GM19455 (cell line): ENCODE data around the gene IGFN1.
"Not testable (repeated sequence)": the region's sequence is repeated elsewhere in the genome, so short reads cannot be mapped to it uniquely, and the experiment has no call there.

Source experiments
- ATAC-seq: cut with Tn5 transposase; IDR thresholded peaks from one replicate; pipeline ENCODE4 v1.9.1; 2021; ENCODE audit not compliant: unreplicated experiment

The IGFN1 gene

DNA sequence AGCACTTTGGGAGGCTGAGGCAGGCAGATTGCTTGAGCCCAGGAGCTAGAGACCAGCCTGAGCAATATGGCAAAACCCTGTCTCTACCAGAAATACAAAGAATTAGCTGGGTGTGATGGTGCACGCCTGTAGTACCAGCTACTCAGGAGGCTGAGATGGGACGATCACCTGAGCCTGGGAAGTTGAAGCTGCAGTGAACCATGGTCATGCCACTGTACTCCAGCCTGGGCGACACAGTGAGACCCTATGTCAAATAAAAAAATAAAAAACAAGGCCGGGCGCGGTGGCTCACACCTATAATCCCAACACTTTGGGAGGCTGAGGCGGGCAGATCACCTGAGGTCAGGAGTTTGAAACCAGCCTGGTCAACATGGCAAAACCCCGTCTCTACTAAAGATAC, 27.6 kb upstream of the IGFN1 start:
- not testable (repeated sequence) for ATAC-seq

DNA sequence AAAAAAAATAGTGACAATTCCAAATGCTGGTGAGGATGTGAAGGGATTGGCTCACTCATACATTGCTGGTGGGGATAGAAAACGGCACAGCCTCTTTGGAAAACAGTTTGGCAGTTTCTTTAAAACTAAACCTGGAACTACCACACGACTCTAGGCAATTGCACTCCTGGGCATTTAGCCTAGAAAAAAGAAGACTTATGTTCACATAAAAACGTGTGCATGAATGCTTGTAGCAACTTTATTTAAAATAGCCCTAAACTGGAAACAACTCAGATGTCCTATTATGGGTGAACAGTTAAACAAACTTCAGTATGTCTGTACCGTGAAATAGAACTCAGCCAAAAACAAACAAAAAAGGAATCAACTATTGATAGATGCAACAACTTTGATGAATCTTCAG, 26.9 kb upstream of the IGFN1 start:
- ATAC-seq = no peak

DNA sequence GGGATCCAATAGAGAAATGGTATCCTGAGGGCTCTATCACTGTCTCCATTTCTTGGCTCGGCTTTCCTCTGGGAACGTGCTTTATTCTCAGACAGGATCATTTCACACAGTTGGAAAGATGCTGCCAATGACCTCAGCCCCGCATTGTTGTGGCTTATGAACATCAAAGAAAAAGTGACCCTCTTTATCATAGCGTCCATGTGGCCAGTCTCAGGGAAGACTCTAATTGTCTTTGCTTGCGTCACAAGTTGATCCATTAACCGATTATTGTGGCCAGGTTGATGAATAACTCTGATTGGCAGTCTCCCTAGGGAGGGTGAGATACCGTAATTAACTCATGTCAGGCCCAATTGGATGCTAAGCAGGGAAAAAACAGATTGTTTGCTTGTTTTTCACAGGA, 26.0 kb upstream of the IGFN1 start:
- no peak for ATAC-seq

DNA sequence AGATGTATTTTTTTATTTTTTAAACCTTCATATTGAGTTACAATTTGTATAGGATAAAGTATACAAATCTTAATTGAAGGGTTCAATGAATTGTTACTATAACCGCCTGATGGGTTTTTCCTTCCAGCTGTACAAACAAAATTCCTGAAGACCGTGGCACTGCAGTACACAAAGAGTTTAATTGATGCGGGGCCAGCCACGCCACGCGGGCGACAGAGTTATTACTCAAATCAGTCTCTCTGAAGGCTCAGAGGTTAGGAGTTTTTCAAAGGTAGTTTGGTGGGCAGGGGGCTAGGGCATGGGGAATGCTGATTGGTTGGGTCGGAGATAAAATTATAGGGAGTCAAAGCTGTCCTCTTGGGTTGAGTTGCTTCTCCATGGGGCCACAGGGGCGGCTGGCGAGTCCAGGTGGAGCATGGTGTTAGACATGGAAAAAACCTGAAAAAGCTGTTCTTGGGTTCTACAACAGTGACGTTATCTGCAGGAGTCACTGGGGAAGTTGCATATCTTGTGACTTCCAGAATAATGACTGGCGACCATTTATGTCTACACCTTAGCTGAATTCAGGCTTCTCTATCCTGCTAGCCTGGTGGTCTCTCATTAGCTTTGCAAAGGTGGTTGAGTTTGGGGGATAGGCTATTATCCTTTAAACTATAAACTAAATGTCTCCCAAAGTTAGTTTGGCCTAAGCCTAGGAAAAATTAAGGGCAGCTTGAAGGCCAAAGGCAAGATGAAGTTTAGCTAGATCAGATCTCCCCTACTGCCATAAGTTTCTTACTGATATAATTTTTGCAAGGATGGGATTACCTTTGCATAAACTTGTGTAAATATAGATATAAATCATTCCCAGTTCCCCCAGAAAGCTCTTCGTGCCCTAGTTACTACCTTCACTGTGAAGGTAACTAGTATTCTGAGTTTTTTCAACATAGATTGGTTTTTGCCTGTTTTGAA, 23.3 kb upstream of the IGFN1 start:
- no peak for ATAC-seq

DNA sequence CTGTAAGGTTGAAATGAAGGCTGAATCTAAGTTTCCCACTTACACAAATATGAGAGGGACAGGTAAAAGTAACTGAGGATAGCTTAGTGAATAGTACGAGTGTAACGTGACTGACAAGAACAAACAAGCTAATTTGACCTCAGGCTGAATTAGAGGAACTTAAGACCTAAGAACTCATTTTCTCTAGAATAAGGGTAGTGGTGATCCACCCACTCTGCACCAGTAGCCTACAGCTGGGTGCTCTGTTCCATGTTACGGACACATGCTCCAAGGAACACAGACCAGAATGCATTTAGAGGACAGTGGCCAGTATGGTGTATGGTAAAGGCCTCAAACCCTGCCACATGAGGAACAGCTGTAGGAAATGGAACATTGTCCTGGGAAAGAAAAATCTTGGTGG, 21.4 kb upstream of the IGFN1 start:
- no peak for ATAC-seq

DNA sequence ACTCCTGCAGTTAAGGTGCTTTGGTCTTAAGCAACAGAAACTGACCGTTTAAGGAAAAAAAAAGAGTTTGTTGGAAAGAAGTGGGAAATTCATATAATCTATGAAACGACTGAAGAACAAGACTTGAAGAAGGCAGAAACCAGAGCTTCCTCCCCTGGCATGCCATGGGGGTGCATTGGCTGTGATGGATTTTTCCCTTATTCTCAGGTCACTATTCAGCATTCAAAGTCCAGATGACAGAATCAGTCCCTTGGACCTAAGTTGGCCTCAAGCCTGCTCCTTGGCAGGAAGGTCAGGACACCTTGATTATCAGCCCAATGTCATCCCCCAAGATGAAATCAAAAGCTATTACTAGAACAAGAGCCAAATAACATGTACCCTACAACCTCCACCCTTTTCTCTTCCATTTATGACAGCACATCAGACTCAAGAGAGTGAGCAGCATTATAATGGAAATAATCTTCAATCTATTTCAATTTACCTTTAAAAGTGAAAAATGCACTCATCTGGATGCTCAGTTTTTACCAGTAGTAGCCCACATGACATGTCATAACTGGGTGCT, 20.6 kb upstream of the IGFN1 start:
- ATAC-seq = no peak

DNA sequence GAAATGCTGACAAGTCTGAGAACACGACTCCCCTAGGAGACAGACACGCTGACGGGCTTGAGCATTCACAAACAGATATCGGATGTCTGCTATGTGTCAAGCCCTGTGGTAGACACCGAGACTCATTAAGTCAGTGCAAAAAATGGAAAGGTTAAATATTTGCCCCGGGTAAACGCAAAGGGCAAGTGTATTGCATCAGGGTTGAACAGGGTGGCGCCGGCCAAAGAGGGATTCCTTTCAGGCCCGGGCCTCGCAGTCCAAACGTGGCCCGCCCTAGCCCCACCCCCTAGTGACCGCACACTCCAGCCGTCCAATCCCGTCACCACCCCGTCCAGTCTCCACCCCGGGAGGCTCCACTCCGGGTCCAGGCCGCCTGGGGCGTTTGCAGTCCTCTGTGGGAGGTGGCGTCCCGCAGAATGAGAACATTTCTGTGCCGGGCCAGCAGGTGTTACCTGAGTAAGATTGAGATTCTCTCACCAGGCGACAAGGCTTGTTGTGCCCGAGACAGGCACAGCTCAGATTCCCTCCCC, 20.0 kb upstream of the IGFN1 start:
- peak; percentile 97 for ATAC-seq

DNA sequence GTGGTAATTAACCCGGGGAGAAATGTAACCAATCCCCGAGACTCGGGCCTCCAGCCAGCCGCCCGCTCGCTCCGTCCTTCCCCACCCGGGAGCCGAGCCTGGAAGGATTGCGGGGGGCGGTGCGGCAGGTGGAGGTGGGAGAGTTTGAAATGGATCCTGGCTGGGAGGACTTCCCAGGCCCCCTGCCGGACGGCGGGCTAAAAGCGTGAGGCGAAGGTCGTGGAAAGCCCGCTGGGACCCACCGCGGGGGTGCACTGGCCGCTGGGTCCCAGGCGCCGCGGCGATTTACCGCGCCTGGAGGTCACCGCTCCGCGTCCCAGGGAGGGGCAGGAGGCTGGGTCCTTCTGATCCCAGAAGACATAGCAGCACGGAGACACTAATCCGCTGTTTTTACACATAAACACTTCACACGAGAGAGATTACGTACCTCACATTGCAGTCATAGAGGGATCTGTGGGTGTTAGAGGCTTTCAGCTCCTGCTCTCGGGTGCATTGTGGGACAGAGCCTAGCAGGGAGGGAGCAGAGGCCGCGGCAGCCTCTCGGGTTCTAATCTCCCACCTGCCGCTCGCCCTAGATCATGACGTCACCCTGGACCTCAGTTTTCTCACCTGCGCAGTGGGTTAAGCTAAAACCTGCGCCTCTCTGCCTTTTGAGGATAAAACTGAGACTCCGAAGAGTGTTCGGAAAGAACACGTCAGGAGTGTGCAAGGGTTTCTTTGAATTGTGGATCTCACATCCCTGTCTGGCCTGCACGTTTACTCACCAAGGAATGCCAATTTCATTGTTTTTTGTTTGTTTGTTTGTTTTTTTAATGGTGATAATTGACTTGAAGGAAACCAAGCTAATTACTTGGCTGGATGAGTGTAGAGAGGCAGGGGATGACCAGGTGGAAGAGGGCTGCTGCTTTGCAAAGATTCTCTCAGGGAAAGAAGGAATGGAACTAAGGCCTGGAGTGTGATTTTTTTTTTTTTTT, 19.3 kb upstream of the IGFN1 start:
- ATAC-seq = peak; percentile 37

DNA sequence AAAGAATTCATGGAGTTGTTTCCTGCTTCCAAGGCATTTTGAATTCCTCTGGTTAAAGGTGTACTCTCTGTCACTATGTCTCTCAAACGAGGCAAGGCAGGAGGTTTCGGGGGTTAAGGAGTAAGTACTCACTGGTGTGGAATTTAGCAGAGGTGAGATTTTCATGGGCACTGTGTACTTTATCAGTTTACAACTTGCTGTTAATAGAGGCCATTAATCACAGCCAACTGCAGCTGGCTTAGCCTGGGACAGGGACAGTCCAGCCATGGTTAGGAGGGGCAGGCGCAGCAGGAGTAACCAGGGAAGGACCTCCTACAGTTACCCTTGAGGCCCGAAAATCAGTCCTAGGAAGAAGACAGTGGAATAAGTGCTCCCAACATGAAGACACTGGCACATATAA, 18.3 kb upstream of the IGFN1 start:
- no peak for ATAC-seq

DNA sequence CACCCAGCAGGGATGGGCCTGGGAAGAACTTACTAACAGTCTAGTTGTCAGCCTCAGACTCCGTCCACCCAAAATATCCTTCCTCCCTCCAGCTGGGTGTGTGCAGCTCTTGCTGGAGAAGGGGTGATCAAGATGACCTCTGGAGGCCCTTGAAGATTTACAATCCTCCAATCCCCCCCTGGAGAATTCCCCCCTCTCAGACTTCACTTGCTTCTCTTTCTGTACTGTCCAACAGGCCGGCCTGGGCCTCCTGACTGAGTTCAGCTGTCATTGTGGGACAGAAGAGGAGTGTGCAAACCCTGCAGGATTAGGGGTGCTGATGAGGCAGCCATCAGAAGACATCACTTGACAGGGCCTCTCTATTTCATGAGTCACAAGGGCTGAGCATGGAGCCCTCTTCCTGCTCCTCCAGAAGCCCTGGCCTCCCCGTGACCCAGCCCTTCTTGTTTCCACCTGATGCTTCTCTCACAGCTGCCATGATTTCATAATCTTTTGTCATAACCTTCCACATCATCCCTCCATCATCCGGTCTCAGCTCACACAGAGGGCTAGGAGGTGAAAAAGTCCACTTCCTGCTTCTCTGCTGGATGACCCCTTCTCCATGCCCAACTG, 17.5 kb upstream of the IGFN1 start:
- ATAC-seq = no peak

DNA sequence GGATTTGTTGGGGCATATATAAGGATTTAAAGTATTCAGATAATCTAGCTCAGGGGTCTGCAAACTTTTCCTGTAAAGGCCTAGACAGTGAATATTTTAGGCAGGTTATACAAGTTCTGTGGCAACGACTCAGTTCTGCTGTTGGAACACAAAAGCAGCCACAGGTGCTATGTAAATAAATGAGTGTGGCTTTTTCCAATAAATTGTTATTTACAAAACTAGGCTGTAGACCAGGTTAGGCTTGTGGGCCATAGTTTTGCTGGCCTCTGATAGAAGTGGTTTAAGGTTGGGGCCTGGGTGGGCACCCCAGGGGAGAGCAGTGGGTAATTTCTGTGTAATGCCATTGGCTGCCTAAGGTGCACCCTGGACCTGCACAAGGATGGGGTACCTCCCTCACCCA, 16.9 kb upstream of the IGFN1 start:
- no peak for ATAC-seq

DNA sequence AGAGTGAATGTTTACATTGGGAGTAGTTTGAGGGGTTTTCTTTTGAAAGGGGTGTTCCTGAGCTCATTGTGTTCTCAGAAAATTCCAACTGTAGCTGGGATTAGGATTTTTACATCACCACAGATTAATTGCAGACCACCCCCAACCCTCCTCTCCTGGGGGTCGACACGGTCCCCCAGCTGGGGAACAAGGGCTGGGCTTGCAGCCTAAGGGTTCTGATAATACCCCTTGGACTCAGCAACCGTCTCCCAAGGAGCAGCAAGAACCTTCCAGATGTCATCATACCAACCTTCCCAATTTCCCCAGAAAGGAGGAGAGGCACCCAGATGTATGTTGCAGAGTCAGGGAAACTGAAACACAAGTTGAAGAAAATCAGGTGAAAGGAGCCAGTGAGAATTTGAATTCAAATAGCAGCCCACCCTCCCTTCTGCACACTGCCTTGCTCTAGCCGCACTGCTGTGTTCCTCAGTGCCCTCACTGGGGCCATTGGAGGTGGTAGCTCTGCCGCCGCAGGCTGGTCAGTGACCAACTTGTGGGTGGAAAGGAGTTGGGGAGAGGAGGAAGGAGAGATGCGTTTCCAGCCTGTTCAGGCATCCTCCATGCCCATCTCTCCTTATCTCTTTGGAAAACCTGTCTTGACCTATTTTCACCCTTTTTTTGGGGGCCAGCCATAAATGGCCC, 14.7 kb upstream of the IGFN1 start:
- no peak for ATAC-seq

DNA sequence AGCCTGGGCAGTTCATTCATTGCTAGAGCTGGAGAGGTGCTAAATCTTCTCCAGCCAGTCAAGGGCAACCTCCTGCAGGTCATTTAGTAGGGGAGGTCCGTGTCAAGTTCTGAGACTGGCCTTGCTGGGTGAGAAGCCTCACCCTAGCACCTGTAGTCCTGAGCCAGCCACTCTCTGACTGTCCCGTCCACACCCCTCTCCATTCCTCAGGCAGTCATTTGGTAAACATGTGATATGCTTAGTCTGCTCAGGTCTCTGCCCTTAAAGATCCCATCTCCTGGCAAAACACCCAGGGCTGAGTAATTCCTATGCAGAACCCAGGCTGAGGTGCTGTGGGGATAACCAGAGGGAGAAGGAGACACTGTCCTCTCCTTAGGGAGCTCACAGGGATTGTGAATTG, 13.7 kb upstream of the IGFN1 start:
- no peak for ATAC-seq

DNA sequence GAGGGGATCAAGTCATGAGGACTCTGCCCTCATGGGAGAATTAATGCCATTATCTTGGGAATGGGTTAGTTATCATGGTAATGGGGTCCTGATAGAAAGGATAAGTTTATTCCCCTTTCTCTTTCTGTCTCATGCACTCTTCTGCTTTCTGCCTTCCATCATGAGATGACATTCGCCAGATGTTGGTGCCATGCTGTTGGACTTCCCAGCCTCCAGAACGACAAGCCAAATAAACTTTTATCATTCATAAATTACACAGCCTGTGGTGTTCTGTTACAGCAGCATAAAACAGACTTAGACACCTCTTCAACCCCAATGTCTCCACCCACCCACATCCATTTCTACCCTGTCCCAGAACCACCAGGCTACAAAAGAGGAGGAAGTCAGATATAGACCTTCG, 11.9 kb upstream of the IGFN1 start:
- ATAC-seq = no peak

DNA sequence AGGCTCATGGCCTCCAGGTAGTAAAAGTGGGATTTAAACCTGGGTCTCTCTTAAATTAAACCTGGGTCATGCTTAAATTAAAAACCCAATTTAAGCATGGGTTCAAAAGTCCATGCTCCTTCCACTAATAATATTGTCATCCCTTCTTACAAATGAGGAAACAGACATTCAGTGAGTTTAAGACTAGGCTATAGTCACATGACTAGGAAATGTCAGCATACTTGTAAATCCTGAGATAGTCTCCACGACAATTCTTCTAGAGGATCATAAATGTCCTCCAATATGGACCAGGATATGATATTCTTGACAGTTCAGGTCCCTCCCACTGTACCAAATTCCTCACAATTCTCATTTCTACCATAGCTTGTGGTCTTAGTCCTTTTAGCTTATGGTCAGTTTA, 10.5 kb upstream of the IGFN1 start:
- no peak for ATAC-seq

DNA sequence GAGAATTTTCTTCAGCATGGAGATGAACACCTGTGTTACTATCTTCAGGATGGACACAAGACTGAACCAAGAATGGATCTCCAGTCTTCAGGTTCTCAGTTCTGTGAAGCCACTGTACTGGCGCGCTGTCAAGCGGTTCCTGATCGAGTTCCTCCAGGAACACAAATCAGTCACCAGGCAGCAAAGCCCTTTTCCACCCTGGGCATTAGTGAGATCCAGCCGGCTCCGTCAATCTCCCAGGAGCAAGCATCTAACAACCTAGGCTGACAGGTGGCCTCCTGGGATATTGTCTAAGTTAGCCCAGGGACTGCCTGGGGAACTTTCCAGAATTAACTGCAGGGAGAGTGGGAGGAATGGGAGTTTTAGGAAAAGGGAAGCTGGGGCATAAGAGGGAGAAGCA, 9.7 kb upstream of the IGFN1 start:
- no peak for ATAC-seq

DNA sequence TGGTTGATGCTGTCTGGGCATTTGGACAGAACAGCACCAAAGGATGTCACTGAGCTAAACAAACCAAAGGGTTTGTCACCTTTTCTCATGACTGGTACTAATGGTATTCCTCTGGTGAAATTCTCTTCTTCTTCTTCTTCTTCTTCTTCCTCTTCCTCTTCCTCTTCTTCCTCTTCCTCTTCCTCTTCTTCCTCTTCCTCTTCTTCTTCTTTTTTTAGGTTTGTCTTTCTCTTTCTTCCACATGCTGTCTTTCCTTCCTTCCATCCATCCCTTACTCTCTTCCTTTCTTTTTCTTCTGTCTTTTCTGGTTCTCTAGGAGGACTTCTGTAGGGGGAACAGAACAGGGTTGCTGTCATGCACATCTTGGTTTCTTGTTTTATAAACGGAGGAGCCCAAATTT, 9.3 kb upstream of the IGFN1 start:
- no peak for ATAC-seq

DNA sequence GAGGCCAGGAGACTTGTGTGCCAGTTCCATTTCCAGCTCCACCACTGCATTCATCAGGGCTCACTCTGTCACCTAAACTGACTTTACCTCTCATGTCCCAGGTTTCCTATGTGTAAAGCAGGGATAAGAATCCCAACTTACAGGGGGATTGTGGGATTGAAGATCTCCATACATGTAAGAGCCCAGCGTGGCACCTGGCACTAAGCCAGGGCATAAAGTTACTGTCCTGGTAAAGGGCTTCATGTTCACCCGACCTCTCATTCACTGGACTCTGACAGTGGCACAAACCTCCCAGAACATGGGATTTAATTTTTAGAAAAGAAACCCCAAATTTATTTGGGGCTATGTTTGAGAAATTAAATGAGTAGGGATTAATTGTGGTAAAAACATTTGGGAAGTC, 8.9 kb upstream of the IGFN1 start:
- no peak for ATAC-seq

DNA sequence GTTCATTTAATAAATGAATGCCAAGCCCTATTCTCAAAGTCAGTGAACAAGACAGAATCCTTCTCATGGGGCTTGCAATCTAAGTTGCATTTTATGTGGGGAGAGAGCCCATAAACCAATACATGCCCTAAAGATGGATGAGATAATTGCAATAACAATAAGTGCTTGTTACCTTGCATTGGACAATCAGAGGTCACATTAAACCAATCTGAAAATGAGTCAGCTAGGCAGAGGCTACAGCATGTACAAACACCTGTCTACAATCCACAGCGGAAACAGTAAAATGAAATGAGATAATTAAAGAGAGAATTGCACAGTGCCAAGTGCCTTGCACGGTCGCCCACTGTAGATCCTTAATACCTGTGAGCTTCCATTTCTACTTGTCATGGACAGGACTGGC, 7.4 kb upstream of the IGFN1 start:
- ATAC-seq = no peak

DNA sequence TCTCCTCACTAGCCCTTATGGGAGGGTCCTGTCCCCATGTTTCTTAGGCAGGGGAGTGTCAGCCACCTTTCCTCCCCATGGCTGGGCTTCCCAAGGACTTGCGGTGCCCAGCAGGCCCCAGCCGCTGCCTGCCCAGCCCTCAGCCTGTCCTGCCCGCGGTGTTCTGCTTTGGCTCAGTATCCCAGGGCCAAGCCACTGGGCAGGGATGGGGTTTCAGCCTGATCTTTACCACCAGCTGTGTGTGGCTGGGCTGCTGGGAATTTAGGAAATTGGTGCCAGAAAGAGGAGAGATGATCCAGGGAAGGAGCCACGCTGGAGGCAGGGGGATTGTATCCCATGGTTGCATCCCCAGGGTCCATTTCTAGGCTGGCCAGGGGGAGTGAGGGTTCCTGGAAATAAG, 6.9 kb upstream of the IGFN1 start:
- ATAC-seq = no peak
